GM12865 (cell line): ENCODE measurements around the gene CYFIP2.
A peak's percentile ranks its signal among the peaks of the same experiment; 100 is the strongest.

Source experiments
- DNase-seq: peaks from one replicate; pipeline ENCODE4 v3.0.0; 2010; ENCODE audit warnings: low read depth
- H3K4me3 ChIP-seq: 2 replicates; pipeline ENCODE4 v1.5.1; 2011; ENCODE audit warnings: mild to moderate bottlenecking, low read depth, low read length, control low read depth
- CTCF ChIP-seq: IDR thresholded peaks from 2 replicates; pipeline ENCODE4 v1.5.1; 2011; ENCODE audit warnings: low read length, control low read depth, low read depth, inconsistent platforms; ENCODE audit not compliant: insufficient read depth; ENCODE audit errors: missing control alignments

Gene CYFIP2

GRCh38 chr5:157265714-157266285 is at the start of gene CYFIP2:
Gene CYFIP2, plus strand, starts transcription at chr5:157266123. Its CDS starts 19,239 bp downstream, at chr5:157285362.
- TF ChIP-seq CTCF, result no peak
- peak; percentile 87 for DNase-seq
- peak within 1 kb of the TSS; percentile 75 for H3K4me3 ChIP-seq

- TF ChIP-seq CTCF, result no peak
Measured at GRCh38 chr5:157216391-157217142, 49.4 kb upstream of the CYFIP2 start.

GRCh38 chr5:157217289-157218024 is 48.5 kb upstream of the CYFIP2 start:
- TF ChIP-seq CTCF, result no peak
- no peak overlapping the region for H3K4me3 ChIP-seq
- DNase-seq, result no peak

More at GRCh38 chr5:157216391-157217142, 49.4 kb upstream of the CYFIP2 start:
- DNase-seq, result no peak
- no peak overlapping the region for H3K4me3 ChIP-seq

GRCh38 chr5:157219491-157220271 is 46.2 kb upstream of the CYFIP2 start:
- no peak overlapping the region for H3K4me3 ChIP-seq
- TF ChIP-seq CTCF, result no peak
- DNase-seq, result peak; percentile 86

- H3K4me3 ChIP-seq, result no peak overlapping the region
- TF ChIP-seq CTCF, result no peak
- DNase-seq, result no peak
Measured at GRCh38 chr5:157221959-157222358, 44.0 kb upstream of the CYFIP2 start.

- H3K4me3 ChIP-seq, result no peak overlapping the region
- no peak for TF ChIP-seq CTCF
- DNase-seq, result peak; percentile 36
Measured at GRCh38 chr5:157222506-157223230, 43.3 kb upstream of the CYFIP2 start.
